Smooth muscle cell (in vitro differentiated cells): ENCODE data around the gene PFDN4. TPM values are rescaled to one million over a fixed set of nuclear protein-coding genes. Genes with fewer than 3 reads are reported as not detected.
A peak's percentile ranks its signal among the peaks of the same experiment; 100 is the strongest.

Source experiments
- DNase-seq: peaks from one replicate; lab custom pipeline; 2025; ENCODE audit not compliant: unreplicated experiment; lab: John Stamatoyannopoulos, UW
- H2AFZ ChIP-seq: fragments of 200-600 bp; sonication (generic); 2 replicates; pipeline ENCODE4 v1.6.0; 2016; ENCODE audit warnings: antibody characterized with exemption, low read depth, mild to moderate bottlenecking
- H3F3A ChIP-seq: fragments of 200-600 bp; sonication (generic); 2 replicates; pipeline ENCODE4 v1.6.0; 2017; ENCODE audit warnings: antibody characterized with exemption, low read depth
- H3K27ac ChIP-seq: fragments of 200-600 bp; sonication (generic); 2 replicates; pipeline ENCODE4 v1.5.1; 2016; ENCODE audit warnings: low read depth, mild to moderate bottlenecking
- H3K27me3 ChIP-seq: fragments of 200-600 bp; sonication (generic); 2 replicates; pipeline ENCODE4 v1.6.1; 2016; ENCODE audit warnings: low read depth, mild to moderate bottlenecking
- H3K36me3 ChIP-seq: fragments of 200-600 bp; sonication (generic); 2 replicates; pipeline ENCODE4 v1.5.1; 2016; ENCODE audit warnings: low read depth
- H3K4me1 ChIP-seq: fragments of 200-600 bp; sonication (generic); 2 replicates; pipeline ENCODE4 v1.5.1; 2016; ENCODE audit warnings: low read depth
- H3K4me2 ChIP-seq: fragments of 200-600 bp; sonication (generic); 2 replicates; pipeline ENCODE4 v1.6.0; 2016; ENCODE audit warnings: mild to moderate bottlenecking
- H3K4me3 ChIP-seq: fragments of 200-600 bp; sonication (generic); 2 replicates; pipeline ENCODE4 v1.5.1; 2016; ENCODE audit warnings: mild to moderate bottlenecking
- H3K79me2 ChIP-seq: fragments of 200-600 bp; sonication (generic); 2 replicates; pipeline ENCODE4 v1.6.0; 2016; ENCODE audit warnings: low read depth, mild to moderate bottlenecking
- H3K9ac ChIP-seq: fragments of 200-600 bp; sonication (generic); 2 replicates; pipeline ENCODE4 v1.6.0; 2016; ENCODE audit warnings: low read depth
- H3K9me3 ChIP-seq: fragments of 200-600 bp; sonication (generic); replicated peaks from 2 replicates; pipeline ENCODE4 v1.5.1; 2016; ENCODE audit warnings: low read depth
- H4K20me1 ChIP-seq: fragments of 200-600 bp; sonication (generic); 2 replicates; pipeline ENCODE4 v1.6.0; 2016; ENCODE audit warnings: low read depth
- WGBS: methylation state at CpG from one replicate; pipeline ENCODE4 v1.1.7; 2016; ENCODE audit warnings: low lambda C conversion rate; 5-methylcytosine and 5-hydroxymethylcytosine counted together
- polyA plus RNA-seq: library from polyadenylated mRNA; unstranded; fragments of >200 nt; fragmentation: Nextera tagmentation; extraction: Ambion mirVana; gene quantifications from 2 replicates; pipeline ENCODE4 v1.2.1, GENCODE V29; 2016
- total RNA-seq: library from RNA; depleted of rRNA; stranded (reverse); fragments of >200 nt; gene quantifications from 2 replicates; pipeline ENCODE4 v1.2.3, GENCODE V29; 2014
- TF ChIP-seq, protein P1 (sequence below): fragments of 200-600 bp; sonication (generic); IDR thresholded peaks from 2 replicates; pipeline ENCODE4 v1.5.1; 2017; ENCODE audit warnings: borderline replicate concordance, mild to moderate bottlenecking, antibody characterized with exemption; ENCODE audit not compliant: insufficient read depth, poor library complexity, severe bottlenecking

Gene PFDN4
- total and polyA plus RNA-seq, 2 experiments from 2014 or later, result 47.6 to 240 TPM

GRCh38 chr20:54212226-54212625 lies 4.3 kb downstream of the PFDN4 start:
- Histone ChIP-seq H3K4me1 (no peaks in the 10 kb centered on the region), H3K27ac (no peak overlapping the region), H2AFZ (no peak overlapping the region), H3F3A (no peaks in the 10 kb centered on the region), H3K4me3 (no peak overlapping the region), H3K36me3 (peaks cover 8% of the 10 kb centered on the region), H3K9me3 (no peaks in the 10 kb centered on the region), H3K4me2 (peak overlapping the region; percentile 49), H3K27me3 (no peaks in the 10 kb centered on the region), H4K20me1 (peaks cover 75% of the 10 kb centered on the region), H3K79me2 (peaks cover 53% of the 10 kb centered on the region), H3K9ac (no peak overlapping the region)
- no peak for DNase-seq
- TF ChIP-seq, protein P1, sequence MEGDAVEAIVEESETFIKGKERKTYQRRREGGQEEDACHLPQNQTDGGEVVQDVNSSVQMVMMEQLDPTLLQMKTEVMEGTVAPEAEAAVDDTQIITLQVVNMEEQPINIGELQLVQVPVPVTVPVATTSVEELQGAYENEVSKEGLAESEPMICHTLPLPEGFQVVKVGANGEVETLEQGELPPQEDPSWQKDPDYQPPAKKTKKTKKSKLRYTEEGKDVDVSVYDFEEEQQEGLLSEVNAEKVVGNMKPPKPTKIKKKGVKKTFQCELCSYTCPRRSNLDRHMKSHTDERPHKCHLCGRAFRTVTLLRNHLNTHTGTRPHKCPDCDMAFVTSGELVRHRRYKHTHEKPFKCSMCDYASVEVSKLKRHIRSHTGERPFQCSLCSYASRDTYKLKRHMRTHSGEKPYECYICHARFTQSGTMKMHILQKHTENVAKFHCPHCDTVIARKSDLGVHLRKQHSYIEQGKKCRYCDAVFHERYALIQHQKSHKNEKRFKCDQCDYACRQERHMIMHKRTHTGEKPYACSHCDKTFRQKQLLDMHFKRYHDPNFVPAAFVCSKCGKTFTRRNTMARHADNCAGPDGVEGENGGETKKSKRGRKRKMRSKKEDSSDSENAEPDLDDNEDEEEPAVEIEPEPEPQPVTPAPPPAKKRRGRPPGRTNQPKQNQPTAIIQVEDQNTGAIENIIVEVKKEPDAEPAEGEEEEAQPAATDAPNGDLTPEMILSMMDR, result no peak
- WGBS, result 6% methylated on average over 1 of the region's 1 CpG

DNA sequence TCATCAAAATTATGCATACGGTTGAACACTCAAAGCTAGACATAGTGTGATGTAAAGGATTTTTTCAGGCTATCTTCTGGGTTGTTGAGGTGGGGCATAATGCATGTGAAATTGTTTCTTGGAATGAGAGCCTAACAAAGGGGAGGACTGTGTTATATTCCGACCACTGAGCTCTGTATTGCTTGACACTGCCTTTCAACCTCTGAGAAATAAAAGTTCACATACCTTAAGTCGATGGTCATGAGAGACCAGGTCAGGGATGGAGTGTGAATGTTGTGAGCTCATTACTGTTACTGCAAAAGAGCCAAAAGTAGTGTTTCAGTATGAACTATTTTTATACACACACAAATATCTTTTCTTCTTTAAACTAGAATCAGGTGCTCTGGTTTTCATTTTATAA lies 5.0 kb downstream of the PFDN4 start:
- Histone ChIP-seq H2AFZ (no peak overlapping the region), H3K4me1 (no peaks in the 10 kb centered on the region), H3K9ac (no peak overlapping the region), H3K4me2 (peak overlapping the region; percentile 49), H3K27me3 (no peaks in the 10 kb centered on the region), H3K36me3 (peaks cover 8% of the 10 kb centered on the region), H3K27ac (no peak overlapping the region), H4K20me1 (peaks cover 75% of the 10 kb centered on the region), H3F3A (no peaks in the 10 kb centered on the region), H3K79me2 (peaks cover 56% of the 10 kb centered on the region), H3K4me3 (no peak overlapping the region), H3K9me3 (no peaks in the 10 kb centered on the region)
- TF ChIP-seq, protein P1, result no peak
- DNase-seq, result no peak
- 89% methylated on average over 3 of the region's 3 CpGs for WGBS

DNA sequence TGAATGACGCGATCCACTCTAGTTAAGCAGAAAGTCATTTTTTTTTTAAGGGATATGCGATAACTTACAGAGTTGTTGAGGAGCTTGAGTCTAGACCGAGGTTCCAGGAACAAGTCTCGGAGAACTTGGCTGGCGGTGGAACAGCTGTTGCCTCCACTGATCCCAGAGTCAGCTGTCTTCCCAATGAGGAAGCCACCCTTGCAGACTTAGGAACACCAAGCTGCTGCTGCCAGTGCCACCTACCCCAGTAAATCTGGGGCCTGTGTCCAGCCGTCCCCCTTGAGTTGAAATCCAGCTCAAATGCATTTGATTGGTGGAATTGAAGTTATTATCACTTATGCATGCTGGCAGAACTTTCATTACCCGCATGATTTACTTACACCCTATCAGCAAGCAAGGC lies 6.7 kb downstream of the PFDN4 start:
- H3K27me3 ChIP-seq, result no peaks in the 10 kb centered on the region
- DNase-seq, result no peak
- H3K9me3 ChIP-seq, result no peaks in the 10 kb centered on the region
- H3K36me3 ChIP-seq, result peaks cover 8% of the 10 kb centered on the region
- no peak overlapping the region for H3K27ac ChIP-seq
- no peak overlapping the region for H3K9ac ChIP-seq
- peaks cover 39% of the 10 kb centered on the region for H3K79me2 ChIP-seq
- TF ChIP-seq, protein P1, result no peak
- H3K4me3 ChIP-seq, result no peak overlapping the region
- peaks cover 65% of the 10 kb centered on the region for H4K20me1 ChIP-seq
- WGBS, result 96% methylated on average over 8 of the region's 8 CpGs
- no peaks in the 10 kb centered on the region for H3K4me1 ChIP-seq
- no peak overlapping the region for H2AFZ ChIP-seq
- H3K4me2 ChIP-seq, result no peak overlapping the region
- no peaks in the 10 kb centered on the region for H3F3A ChIP-seq

DNA sequence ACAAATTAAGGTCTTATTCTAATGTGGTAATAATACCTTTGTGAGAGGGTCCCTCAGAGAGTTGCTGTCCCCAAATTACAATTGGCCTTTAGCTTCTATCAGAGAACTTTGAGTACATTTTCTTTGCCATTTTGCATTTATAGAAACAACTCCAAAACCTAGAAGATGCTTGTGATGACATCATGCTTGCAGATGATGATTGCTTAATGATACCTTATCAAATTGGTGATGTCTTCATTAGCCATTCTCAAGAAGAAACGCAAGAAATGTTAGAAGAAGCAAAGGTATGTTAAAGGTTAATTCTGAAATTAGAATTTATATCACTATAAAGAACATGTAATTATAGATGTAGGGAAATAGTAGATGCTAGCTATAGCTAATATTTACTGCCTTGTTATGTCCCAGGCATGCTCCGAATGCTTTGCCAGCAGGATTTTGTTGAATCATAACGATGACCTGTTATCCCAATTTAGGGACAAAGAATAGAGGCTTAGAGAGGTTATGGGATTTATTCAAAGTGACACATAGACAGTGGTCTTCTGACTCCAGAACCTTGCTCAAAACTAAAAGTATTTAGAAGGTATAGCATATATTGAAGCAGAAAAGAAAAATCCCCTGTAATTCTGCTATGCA lies 7.4 kb downstream of the PFDN4 start:
- Histone ChIP-seq H3K4me1 (no peaks in the 10 kb centered on the region), H3K9ac (no peak overlapping the region), H3K79me2 (peaks cover 32% of the 10 kb centered on the region), H4K20me1 (peaks cover 58% of the 10 kb centered on the region), H3K27ac (no peak overlapping the region), H3K27me3 (no peaks in the 10 kb centered on the region), H3K36me3 (peaks cover 8% of the 10 kb centered on the region), H3K4me3 (no peak overlapping the region), H3K4me2 (no peak overlapping the region), H2AFZ (no peak overlapping the region), H3K9me3 (no peaks in the 10 kb centered on the region), H3F3A (no peaks in the 10 kb centered on the region)
- TF ChIP-seq, protein P1, result no peak
- WGBS, result 93% methylated on average over 3 of the region's 3 CpGs
- no peak for DNase-seq
